Natural killer cell (primary cell): Measurements from ENCODE around the gene ADRA1B. TPM values are rescaled to one million over a fixed set of nuclear protein-coding genes. Genes with fewer than 3 reads are reported as not detected.

Source experiments
- ATAC-seq, 3 donors: fragments of 150-1000 bp in 2 of 3; fragments of 200-7000 bp in 1 of 3; cut with Tn5 transposase; 1 replicate in 1 of 3; 2 replicates in 2 of 3; pipeline ENCODE4 v1.10.0; 2021; ENCODE audit warnings: mild to moderate bottlenecking in 2 of 3, moderate library complexity in 2 of 3
- DNase-seq, 2 donors: peaks; one replicate each; pipeline versions ENCODE4 v3.0.0 to v3.0.0-alpha.2; 2013 to 2021; ENCODE audit warnings: mixed read lengths in 1 of 2
- H3K27ac ChIP-seq: one replicate; pipeline ENCODE4 v1.5.1; 2013; ENCODE audit warnings: mild to moderate bottlenecking, low read length
- H3K27me3 ChIP-seq: one replicate; pipeline ENCODE4 v1.6.1; 2013; ENCODE audit warnings: low read length; ENCODE audit not compliant: control insufficient read depth, insufficient read depth
- H3K36me3 ChIP-seq: one replicate; pipeline ENCODE4 v1.6.1; 2013; ENCODE audit warnings: low read length; ENCODE audit not compliant: control insufficient read depth, insufficient read depth
- H3K4me1 ChIP-seq: one replicate; pipeline ENCODE4 v1.6.1; 2013; ENCODE audit warnings: low read length; ENCODE audit not compliant: control insufficient read depth, insufficient read depth
- H3K4me3 ChIP-seq: one replicate; pipeline ENCODE4 v1.5.1; 2013; ENCODE audit warnings: low read length
- H3K9me3 ChIP-seq: one replicate; pipeline ENCODE4 v1.6.1; 2013; ENCODE audit warnings: low read length; ENCODE audit not compliant: control insufficient read depth, insufficient read depth
- H3K27ac Mint-ChIP-seq, 2 donors: one replicate each; pipeline ENCODE4 v1.8.0; 2022; ENCODE audit warnings: mild to moderate bottlenecking in 2 of 2, mixed read lengths in 2 of 2, moderate library complexity in 1 of 2
- H3K27me3 Mint-ChIP-seq, 2 donors: one replicate each; pipeline ENCODE4 v1.8.0; 2022; ENCODE audit warnings: low read depth in 2 of 2, mixed read lengths in 2 of 2
- H3K36me3 Mint-ChIP-seq: one replicate; pipeline ENCODE4 v1.8.0; 2022; ENCODE audit warnings: mixed read lengths
- H3K4me1 Mint-ChIP-seq, 2 donors: one replicate each; pipeline ENCODE4 v1.8.0; 2022; ENCODE audit warnings: mixed read lengths in 2 of 2
- H3K4me3 Mint-ChIP-seq: one replicate; pipeline ENCODE4 v1.8.0; 2022; ENCODE audit warnings: mild to moderate bottlenecking, moderate library complexity, mixed read lengths
- H3K9me3 Mint-ChIP-seq, 2 donors: one replicate each; pipeline ENCODE4 v1.8.0; 2022; ENCODE audit warnings: mixed read lengths in 2 of 2
- WGBS: methylation state at CpG from one replicate; pipeline ENCODE4 v1.1.7; 2013; ENCODE audit warnings: missing lambda C conversion rate; ENCODE audit not compliant: insufficient coverage; 5-methylcytosine and 5-hydroxymethylcytosine counted together
- intact Hi-C: fragments of 100-400 bp; cut with micrococcal nuclease; formaldehyde crosslinking; loops from one replicate; pipeline ENCODE4 v1.14.2; 2022
- total RNA-seq, 4 donors: library from RNA; stranded (reverse); fragments of 120-200 nt in 1 of 4; gene quantifications; one replicate each; pipeline versions ENCODE4 v1.2.3 to v1.2.4, GENCODE V29; 2013 to 2022
- TF ChIP-seq, protein P1 (sequence below): fragments of 200-600 bp; IDR thresholded peaks from one replicate; pipeline ENCODE4 v1.8.0; 2022; ENCODE audit warnings: antibody characterized with exemption

ADRA1B gene
- total RNA-seq, 3 donors from 2014 or later (not counting 1 experiment from before 2014, with no cell fraction given): not detected

DNA sequence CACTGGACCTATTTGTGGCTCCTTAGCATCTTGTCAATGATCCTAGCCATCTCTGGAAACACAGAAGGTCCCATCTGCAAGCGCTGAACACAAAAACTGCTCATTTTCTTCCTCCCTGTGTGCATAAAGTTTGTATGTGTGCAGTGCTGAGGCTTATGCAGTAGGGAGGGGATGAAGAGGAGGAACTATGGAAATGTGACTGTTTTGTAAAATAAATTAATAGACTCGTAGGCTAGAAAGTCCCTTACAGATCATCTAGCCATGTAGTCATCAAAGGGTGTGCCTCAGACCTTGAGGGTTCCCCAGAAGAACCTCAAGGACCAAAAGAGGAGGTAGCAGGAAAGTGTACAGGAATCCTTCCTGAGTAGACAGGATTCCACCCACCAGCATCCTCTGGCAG is 34.3 kb upstream of the ADRA1B start:
- TF ChIP-seq, protein P1, sequence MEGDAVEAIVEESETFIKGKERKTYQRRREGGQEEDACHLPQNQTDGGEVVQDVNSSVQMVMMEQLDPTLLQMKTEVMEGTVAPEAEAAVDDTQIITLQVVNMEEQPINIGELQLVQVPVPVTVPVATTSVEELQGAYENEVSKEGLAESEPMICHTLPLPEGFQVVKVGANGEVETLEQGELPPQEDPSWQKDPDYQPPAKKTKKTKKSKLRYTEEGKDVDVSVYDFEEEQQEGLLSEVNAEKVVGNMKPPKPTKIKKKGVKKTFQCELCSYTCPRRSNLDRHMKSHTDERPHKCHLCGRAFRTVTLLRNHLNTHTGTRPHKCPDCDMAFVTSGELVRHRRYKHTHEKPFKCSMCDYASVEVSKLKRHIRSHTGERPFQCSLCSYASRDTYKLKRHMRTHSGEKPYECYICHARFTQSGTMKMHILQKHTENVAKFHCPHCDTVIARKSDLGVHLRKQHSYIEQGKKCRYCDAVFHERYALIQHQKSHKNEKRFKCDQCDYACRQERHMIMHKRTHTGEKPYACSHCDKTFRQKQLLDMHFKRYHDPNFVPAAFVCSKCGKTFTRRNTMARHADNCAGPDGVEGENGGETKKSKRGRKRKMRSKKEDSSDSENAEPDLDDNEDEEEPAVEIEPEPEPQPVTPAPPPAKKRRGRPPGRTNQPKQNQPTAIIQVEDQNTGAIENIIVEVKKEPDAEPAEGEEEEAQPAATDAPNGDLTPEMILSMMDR: no peak
- H3K27ac ChIP-seq: no peak overlapping the region
- DNase-seq (no peak), ATAC-seq (no peak)
- no peaks in the 10 kb centered on the region for H3K36me3 Mint-ChIP-seq
- no peak overlapping the region for H3K4me3 Mint-ChIP-seq
- peaks cover 0 to 2% of the 10 kb centered on the region in 2 donors for H3K9me3 Mint-ChIP-seq
- 67% methylated on average over 1 of the region's 2 CpGs for WGBS
- H3K9me3 ChIP-seq: no peaks in the 10 kb centered on the region
- H3K36me3 ChIP-seq: no peaks in the 10 kb centered on the region
- no peak overlapping the region for H3K4me3 ChIP-seq
- peaks cover 8 to 17% of the 10 kb centered on the region in 2 donors for H3K27me3 Mint-ChIP-seq
- intact Hi-C loops: no loop called here
- no peaks in the 10 kb centered on the region for H3K4me1 ChIP-seq
- no peaks in the 10 kb centered on the region for H3K4me1 Mint-ChIP-seq
- no peak overlapping the region for H3K27ac Mint-ChIP-seq
- H3K27me3 ChIP-seq: peaks cover 4% of the 10 kb centered on the region

DNA sequence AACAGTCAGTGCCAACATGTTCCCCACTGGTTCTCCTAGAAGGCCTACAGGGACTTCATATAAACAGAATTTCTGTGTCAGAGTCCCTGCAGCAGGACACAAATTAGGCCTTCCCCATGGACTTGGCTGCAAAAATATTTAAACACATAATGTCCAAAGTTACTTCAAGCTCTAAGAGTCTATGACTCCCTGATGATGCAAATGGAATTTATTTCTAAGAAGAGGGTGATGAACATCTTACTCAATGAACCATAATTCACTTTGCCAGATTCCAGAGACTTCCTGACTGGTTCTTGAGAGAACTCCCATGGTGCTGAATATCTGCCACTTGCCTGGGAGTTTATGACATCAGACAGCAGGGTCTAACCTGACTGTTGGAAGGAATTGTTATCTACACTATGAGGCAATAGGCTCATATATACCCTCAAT is 32.7 kb upstream of the ADRA1B start:
- H3K27me3 Mint-ChIP-seq: peaks cover 4 to 15% of the 10 kb centered on the region in 2 donors
- H3K27me3 ChIP-seq: no peaks in the 10 kb centered on the region
- H3K4me1 Mint-ChIP-seq: no peaks in the 10 kb centered on the region
- TF ChIP-seq, protein P1: no peak
- H3K36me3 ChIP-seq: no peaks in the 10 kb centered on the region
- no peak overlapping the region for H3K4me3 Mint-ChIP-seq
- H3K27ac Mint-ChIP-seq: no peak overlapping the region
- H3K9me3 Mint-ChIP-seq: peaks cover 0 to 2% of the 10 kb centered on the region in 2 donors
- ATAC-seq (no peak), DNase-seq (no peak)
- H3K9me3 ChIP-seq: no peaks in the 10 kb centered on the region
- no peak overlapping the region for H3K4me3 ChIP-seq
- no peaks in the 10 kb centered on the region for H3K4me1 ChIP-seq
- no peaks in the 10 kb centered on the region for H3K36me3 Mint-ChIP-seq
- intact Hi-C loops: no loop called here
- no peak overlapping the region for H3K27ac ChIP-seq

DNA sequence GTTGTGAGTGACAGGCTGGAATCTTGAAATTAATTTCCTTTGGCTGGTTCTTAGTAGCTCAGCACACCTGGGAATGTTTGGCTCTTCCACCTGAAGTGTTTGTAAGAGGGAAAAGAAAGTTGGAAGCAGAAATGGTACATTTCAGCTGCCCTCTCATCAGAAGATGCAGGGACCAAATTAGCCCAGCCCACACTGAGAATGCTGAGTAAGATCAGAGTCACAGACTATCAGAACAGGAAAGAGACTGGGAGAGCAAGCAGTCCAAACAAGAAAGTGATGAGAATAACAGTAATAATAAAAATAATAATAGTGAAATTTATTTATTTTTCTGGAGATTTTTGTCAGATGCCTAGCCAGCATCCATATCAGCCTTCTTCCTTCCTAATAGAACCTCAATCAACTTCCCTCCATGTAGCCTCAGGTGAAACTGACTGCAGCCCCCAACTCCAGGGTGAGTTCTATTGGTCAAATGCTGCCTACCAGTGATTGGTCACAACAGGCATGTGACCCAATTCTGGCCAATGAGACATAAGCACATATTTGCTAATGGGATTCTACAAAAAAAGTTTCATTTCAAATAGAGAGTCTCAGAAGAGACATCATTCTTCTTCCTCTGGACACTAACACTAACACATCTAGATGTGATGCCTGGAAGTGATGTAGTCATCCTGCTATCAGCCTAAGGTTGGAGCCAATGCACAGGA is 31.2 kb upstream of the ADRA1B start:
- no peaks in the 10 kb centered on the region for H3K36me3 Mint-ChIP-seq
- H3K36me3 ChIP-seq: no peaks in the 10 kb centered on the region
- intact Hi-C loops: no loop called here
- no peak overlapping the region for H3K4me3 ChIP-seq
- TF ChIP-seq, protein P1: no peak
- no peaks in the 10 kb centered on the region for H3K4me1 Mint-ChIP-seq
- H3K4me1 ChIP-seq: no peaks in the 10 kb centered on the region
- ATAC-seq (no peak), DNase-seq (no peak)
- H3K27me3 Mint-ChIP-seq: peaks cover 12 to 13% of the 10 kb centered on the region in 2 donors
- H3K9me3 Mint-ChIP-seq: peaks cover 0 to 2% of the 10 kb centered on the region in 2 donors
- no peak overlapping the region for H3K4me3 Mint-ChIP-seq
- no peaks in the 10 kb centered on the region for H3K9me3 ChIP-seq
- no peaks in the 10 kb centered on the region for H3K27me3 ChIP-seq
- H3K27ac Mint-ChIP-seq: no peak overlapping the region
- no peak overlapping the region for H3K27ac ChIP-seq

DNA sequence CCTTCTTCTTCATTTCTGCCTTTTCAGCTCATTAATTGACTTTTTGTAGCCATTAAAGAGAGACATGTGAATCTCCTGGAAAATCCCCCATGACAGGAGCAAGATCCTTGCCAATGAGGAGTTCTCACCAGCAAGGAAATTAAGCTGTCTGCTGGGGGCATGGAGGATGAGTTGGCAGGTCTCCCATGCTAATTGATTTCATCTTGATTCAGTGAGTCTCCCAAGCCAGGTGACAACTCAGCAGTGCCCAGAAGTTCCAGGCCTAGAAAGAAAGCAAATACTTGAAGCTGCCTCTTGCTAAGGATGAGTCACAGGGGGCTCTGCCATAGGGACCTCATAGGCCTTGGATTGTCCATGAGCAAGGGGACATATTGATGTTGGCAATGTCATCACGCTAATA is 30.0 kb upstream of the ADRA1B start:
- Mint-ChIP-seq H3K27ac (no peak overlapping the region), H3K9me3 (peaks cover 0 to 2% of the 10 kb centered on the region in 2 donors), H3K27me3 (peaks cover 10 to 18% of the 10 kb centered on the region in 2 donors), H3K4me1 (no peaks in the 10 kb centered on the region), H3K36me3 (no peaks in the 10 kb centered on the region), H3K4me3 (no peak overlapping the region)
- no peaks in the 10 kb centered on the region for H3K4me1 ChIP-seq
- no peak for ATAC-seq
- H3K36me3 ChIP-seq: no peaks in the 10 kb centered on the region
- H3K4me3 ChIP-seq: no peak overlapping the region
- TF ChIP-seq, protein P1: no peak
- intact Hi-C loops: no loop called here
- no peaks in the 10 kb centered on the region for H3K9me3 ChIP-seq
- H3K27me3 ChIP-seq: no peaks in the 10 kb centered on the region
- no CpG with 5 or more reads among the region's 1 CpG for WGBS
- H3K27ac ChIP-seq: no peak overlapping the region
- no peak for DNase-seq
